HepG2 (cell line): ENCODE data around the gene LGALS4. TPM values are rescaled to one million over a fixed set of nuclear protein-coding genes. Genes with fewer than 3 reads are reported as not detected.

Experiments used
- AKAP8 ChIP-seq: sonication (generic); formaldehyde crosslinking; IDR thresholded peaks from 2 replicates; pipeline ENCODE4 v1.5.1; 2020; ENCODE audit warnings: mild to moderate bottlenecking, missing genetic modification reagents
- CSRNP1 ChIP-seq: sonication (generic); formaldehyde crosslinking; IDR thresholded peaks from 2 replicates; pipeline ENCODE4 v1.8.1; 2023; ENCODE audit warnings: mild to moderate bottlenecking, missing genetic modification reagents
- KAT2B ChIP-seq: fragments of 150-350 bp; IDR thresholded peaks from 2 replicates; pipeline ENCODE4 v1.6.1; 2014; ENCODE audit warnings: low read depth, low read length, borderline replicate concordance
- KDM6A ChIP-seq: IDR thresholded peaks from 2 replicates; pipeline ENCODE4 v1.6.1; 2016; ENCODE audit warnings: low read depth
- NPAS2 ChIP-seq: sonication (generic); formaldehyde crosslinking; IDR thresholded peaks from 2 replicates; pipeline ENCODE4 v1.8.0; 2022; ENCODE audit warnings: mild to moderate bottlenecking, missing genetic modification reagents, borderline replicate concordance
- PAF1 ChIP-seq: IDR thresholded peaks from 2 replicates; pipeline ENCODE4 v1.6.1; 2016; ENCODE audit warnings: missing genetic modification reagents, missing compliant biosample characterization
- REL ChIP-seq: sonication (generic); formaldehyde crosslinking; conservative IDR thresholded peaks from 2 replicates; pipeline ENCODE4 v1.8.0; 2022; ENCODE audit warnings: mild to moderate bottlenecking, missing genetic modification reagents, moderate library complexity
- REXO4 ChIP-seq: sonication (generic); formaldehyde crosslinking; IDR thresholded peaks from 2 replicates; pipeline ENCODE4 v1.8.0; 2022; ENCODE audit warnings: missing genetic modification reagents, mild to moderate bottlenecking, borderline replicate concordance
- RFX5 ChIP-seq: IDR thresholded peaks from 2 replicates; pipeline ENCODE4 v1.6.1; 2011; ENCODE audit warnings: low read depth, low read length, improper control_type of control experiment
- SNAPC4 ChIP-seq: sonication (generic); formaldehyde crosslinking; IDR thresholded peaks from 2 replicates; pipeline ENCODE4 v1.4.0; 2020; ENCODE audit warnings: mild to moderate bottlenecking, missing genetic modification reagents
- TEAD2 ChIP-seq: sonication (generic); formaldehyde crosslinking; IDR thresholded peaks from 2 replicates; pipeline ENCODE4 v1.9.0; 2021; ENCODE audit warnings: missing genetic modification reagents
- TFE3 ChIP-seq: IDR thresholded peaks from 2 replicates; pipeline ENCODE4 v1.6.1; 2016
- ZNF264 ChIP-seq: sonication (generic); formaldehyde crosslinking; IDR thresholded peaks from 2 replicates; pipeline ENCODE4 v1.4.0; 2020; ENCODE audit warnings: missing genetic modification reagents
- ZNF451 ChIP-seq: sonication (generic); formaldehyde crosslinking; IDR thresholded peaks from 2 replicates; pipeline ENCODE4 v1.5.0; 2020; ENCODE audit warnings: mild to moderate bottlenecking, missing genetic modification reagents
- ZNF460 ChIP-seq: sonication (generic); formaldehyde crosslinking; IDR thresholded peaks from 2 replicates; pipeline ENCODE4 v1.5.1; 2020; ENCODE audit warnings: missing genetic modification reagents, mild to moderate bottlenecking, borderline replicate concordance
- ZNF550 ChIP-seq: sonication (generic); formaldehyde crosslinking; IDR thresholded peaks from 2 replicates; pipeline ENCODE4 v1.4.0; 2020; ENCODE audit warnings: mild to moderate bottlenecking, missing genetic modification reagents, borderline replicate concordance
- ZNF615 ChIP-seq: sonication (generic); formaldehyde crosslinking; IDR thresholded peaks from 2 replicates; pipeline ENCODE4 v1.5.0; 2020; ENCODE audit warnings: mild to moderate bottlenecking, missing genetic modification reagents, borderline replicate concordance
- ZNF704 ChIP-seq: sonication (generic); formaldehyde crosslinking; IDR thresholded peaks from 2 replicates; pipeline ENCODE4 v1.8.1; 2023; ENCODE audit warnings: mild to moderate bottlenecking, inconsistent platforms, moderate library complexity, missing genetic modification reagents, borderline replicate concordance
- ZNF780A ChIP-seq: sonication (generic); formaldehyde crosslinking; IDR thresholded peaks from 2 replicates; pipeline ENCODE4 v1.8.0; 2022; ENCODE audit warnings: mild to moderate bottlenecking, missing genetic modification reagents, moderate library complexity
- ZNF790 ChIP-seq: sonication (generic); formaldehyde crosslinking; IDR thresholded peaks from 2 replicates; pipeline ENCODE4 v1.8.0; 2022; ENCODE audit warnings: missing genetic modification reagents, mild to moderate bottlenecking, borderline replicate concordance
- ZSCAN9 ChIP-seq: IDR thresholded peaks from 2 replicates; pipeline ENCODE4 v1.6.1; 2016; ENCODE audit warnings: borderline replicate concordance
- polyA plus RNA-seq, 8 experiments: library from polyadenylated mRNA; depleted of rRNA in 3 of 8; stranded (reverse) in 7 of 8; unstranded in 1 of 8; fragments of >200 nt; fragmentation: Illumina TruSeq in 4 of 8; extraction: Trizol in 4 of 8; gene quantifications; 2 replicates each; pipeline versions ENCODE4 v1.2.1 to v1.2.3, GENCODE V29; 2011 to 2016; ENCODE audit warnings: low read depth in 4 of 8, missing spikeins in 1 of 8, mixed read lengths in 1 of 8; ENCODE audit not compliant: insufficient read depth in 1 of 8
- total RNA-seq, 5 experiments: library from RNA; depleted of rRNA; stranded (reverse); fragments of >200 nt; fragmentation: Illumina TruSeq; extraction: Trizol; gene quantifications; 2 replicates each; pipeline ENCODE4 v1.2.3, GENCODE V29; 2016; ENCODE audit warnings: low read depth in 1 of 5

The LGALS4 gene
- total and polyA plus RNA-seq, 2 of the 13 experiments (the other 11 are each of a cell fraction or from before 2014, with no cell fraction given): 0.24 to 0.71 TPM

- TF ChIP-seq RFX5 (no peak), ZNF790 (CRISPR knock-in tag) (no peak; the same call in 1 of the 2 replicates), ZNF550 (CRISPR knock-in tag) (no peak), ZNF704 (CRISPR knock-in tag) (no peak), KAT2B (no peak), SNAPC4 (CRISPR knock-in tag) (no peak), NPAS2 (CRISPR knock-in tag) (no peak), KDM6A (no peak), REL (peak; percentile 76; the same call in 1 of the 2 replicates), AKAP8 (CRISPR knock-in tag) (no peak), PAF1 (CRISPR knock-in tag) (no peak), ZNF780A (CRISPR knock-in tag) (no peak), CSRNP1 (CRISPR knock-in tag) (no peak), TFE3 (CRISPR knock-in tag) (peak; percentile 89), ZNF264 (CRISPR knock-in tag) (no peak), REXO4 (CRISPR knock-in tag) (no peak), ZSCAN9 (CRISPR knock-in tag) (no peak), TEAD2 (CRISPR knock-in tag) (0 out of 2 replicates have a peak, but pooled peaks have one; percentile 30), ZNF615 (no peak), ZNF451 (no peak), ZNF460 (peak; percentile 92)
These were observed 39.0 kb upstream of the LGALS4 start (continued) for GRCh38 chr19:38851622-38852230.
